NCI-H526 treated with DMSO at 0.1 percent for 48 hours (cell line): Measurements from ENCODE around the gene EMC9.
"Not testable (repeated sequence)": the region's sequence is repeated elsewhere in the genome, so short reads cannot be mapped to it uniquely, and the experiment has no call there.

Experiments
- DNase-seq: peaks from one replicate; lab custom pipeline; 2025; lab: John Stamatoyannopoulos, UW

Gene EMC9

GRCh38 chr14:24108336-24108874 is 33.0 kb downstream of the EMC9 start:
- no peak for DNase-seq

GRCh38 chr14:24106672-24107271 is 34.6 kb downstream of the EMC9 start:
- no peak for DNase-seq

- not testable (repeated sequence) for DNase-seq
Measured at GRCh38 chr14:24105609-24106239, 35.7 kb downstream of the EMC9 start.

GRCh38 chr14:24103451-24103850 is 37.9 kb downstream of the EMC9 start:
- no peak for DNase-seq

- DNase-seq = no peak
Measured at GRCh38 chr14:24102357-24103048, 38.9 kb downstream of the EMC9 start.

- DNase-seq = no peak
Measured at GRCh38 chr14:24100982-24101494, 40.4 kb downstream of the EMC9 start.

GRCh38 chr14:24100197-24100981 is 41.0 kb downstream of the EMC9 start:
- DNase-seq = no peak

GRCh38 chr14:24098927-24099813 is 42.2 kb downstream of the EMC9 start:
- DNase-seq = no peak

- DNase-seq = no peak
Measured at GRCh38 chr14:24098229-24098926, 43.0 kb downstream of the EMC9 start.

- no peak for DNase-seq
Measured at GRCh38 chr14:24096545-24097181, 44.7 kb downstream of the EMC9 start.

GRCh38 chr14:24095271-24096068 is 45.9 kb downstream of the EMC9 start:
- DNase-seq = no peak

- no peak for DNase-seq
Measured at GRCh38 chr14:24094841-24095270, 46.5 kb downstream of the EMC9 start.

- DNase-seq = peak; percentile 61
Measured at GRCh38 chr14:24093901-24094840, 47.2 kb downstream of the EMC9 start, which contains the start of gene PCK2. PCK2 (plus strand) TSS chr14:24094311; CDS start chr14:24094406, 95 bp downstream.

- DNase-seq = no peak
Measured at GRCh38 chr14:24093207-24093900, 48.0 kb downstream of the EMC9 start.

GRCh38 chr14:24092505-24093206 is 48.7 kb downstream of the EMC9 start:
- DNase-seq = no peak

- DNase-seq = no peak
Measured at GRCh38 chr14:24092110-24092504, 49.3 kb downstream of the EMC9 start.
